Cardiac muscle cell (in vitro differentiated cells and primary cell): Measurements from ENCODE around the gene MCAM. TPM values are rescaled to one million over a fixed set of nuclear protein-coding genes. Genes with fewer than 3 reads are reported as not detected.
A peak's percentile ranks its signal among the peaks of the same experiment; 100 is the strongest.

ENCODE experiments used
- DNase-seq, 2 donors: peaks; one replicate each; pipeline versions ENCODE4 v3.0.0 to v3.0.0-alpha.2; 2010 to 2017; ENCODE audit warnings: low read depth in 1 of 2, low spot score in 1 of 2
- H3K27ac ChIP-seq: fragments of 200-600 bp; sonication (generic); 2 replicates; pipeline ENCODE4 v1.5.1; 2016
- H3K27me3 ChIP-seq: fragments of 200-600 bp; sonication (generic); 2 replicates; pipeline ENCODE4 v1.6.0; 2016; ENCODE audit warnings: control low read depth
- H3K36me3 ChIP-seq: fragments of 200-600 bp; sonication (generic); 2 replicates; pipeline ENCODE4 v1.5.1; 2016; ENCODE audit warnings: control low read depth
- H3K4me1 ChIP-seq: fragments of 200-600 bp; sonication (generic); 2 replicates; pipeline ENCODE4 v1.8.1; 2017; ENCODE audit warnings: low read depth, mild to moderate bottlenecking, mixed run types
- H3K4me3 ChIP-seq: fragments of 200-600 bp; sonication (generic); 2 replicates; pipeline ENCODE4 v1.5.1; 2016; ENCODE audit warnings: mild to moderate bottlenecking
- H3K9me3 ChIP-seq: fragments of 200-600 bp; sonication (generic); 2 replicates; pipeline ENCODE4 v1.5.1; 2017; ENCODE audit warnings: low read depth, mild to moderate bottlenecking, control low read depth
- polyA plus RNA-seq: library from polyadenylated mRNA; unstranded; fragments of >200 nt; fragmentation: Nextera tagmentation; extraction: Ambion mirVana; gene quantifications from 2 replicates; pipeline ENCODE4 v1.2.1, GENCODE V29; 2016
- total RNA-seq: library from RNA; depleted of rRNA; stranded (reverse); fragments of >200 nt; gene quantifications from 2 replicates; pipeline ENCODE4 v1.2.3, GENCODE V29; 2016
- TF ChIP-seq, protein P1 (sequence below): IDR thresholded peaks from 2 replicates; pipeline ENCODE4 v1.5.1; 2012; ENCODE audit warnings: low read depth, mild to moderate bottlenecking, low read length

The MCAM gene
- total and polyA plus RNA-seq, 2 experiments from 2014 or later = 13.8 to 49.3 TPM

- no peaks in the 10 kb centered on the region for H3K27me3 ChIP-seq
- no peak overlapping the region for H3K27ac ChIP-seq
- no peaks in the 10 kb centered on the region for H3K36me3 ChIP-seq
- H3K4me3 ChIP-seq = no peak overlapping the region
- no peaks in the 10 kb centered on the region for H3K9me3 ChIP-seq
- peaks cover 21% of the 10 kb centered on the region for H3K4me1 ChIP-seq
- no peak for DNase-seq
- TF ChIP-seq, protein P1, sequence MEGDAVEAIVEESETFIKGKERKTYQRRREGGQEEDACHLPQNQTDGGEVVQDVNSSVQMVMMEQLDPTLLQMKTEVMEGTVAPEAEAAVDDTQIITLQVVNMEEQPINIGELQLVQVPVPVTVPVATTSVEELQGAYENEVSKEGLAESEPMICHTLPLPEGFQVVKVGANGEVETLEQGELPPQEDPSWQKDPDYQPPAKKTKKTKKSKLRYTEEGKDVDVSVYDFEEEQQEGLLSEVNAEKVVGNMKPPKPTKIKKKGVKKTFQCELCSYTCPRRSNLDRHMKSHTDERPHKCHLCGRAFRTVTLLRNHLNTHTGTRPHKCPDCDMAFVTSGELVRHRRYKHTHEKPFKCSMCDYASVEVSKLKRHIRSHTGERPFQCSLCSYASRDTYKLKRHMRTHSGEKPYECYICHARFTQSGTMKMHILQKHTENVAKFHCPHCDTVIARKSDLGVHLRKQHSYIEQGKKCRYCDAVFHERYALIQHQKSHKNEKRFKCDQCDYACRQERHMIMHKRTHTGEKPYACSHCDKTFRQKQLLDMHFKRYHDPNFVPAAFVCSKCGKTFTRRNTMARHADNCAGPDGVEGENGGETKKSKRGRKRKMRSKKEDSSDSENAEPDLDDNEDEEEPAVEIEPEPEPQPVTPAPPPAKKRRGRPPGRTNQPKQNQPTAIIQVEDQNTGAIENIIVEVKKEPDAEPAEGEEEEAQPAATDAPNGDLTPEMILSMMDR = no peak
These were observed 50.2 kb downstream of the MCAM start for GRCh38 chr11:119266517-119267255.

GRCh38 chr11:119266063-119266462 is 50.9 kb downstream of the MCAM start:
- H3K27me3 ChIP-seq = no peaks in the 10 kb centered on the region
- DNase-seq = no peak
- peaks cover 25% of the 10 kb centered on the region for H3K4me1 ChIP-seq
- no peak overlapping the region for H3K4me3 ChIP-seq
- no peaks in the 10 kb centered on the region for H3K36me3 ChIP-seq
- no peaks in the 10 kb centered on the region for H3K9me3 ChIP-seq
- H3K27ac ChIP-seq = no peak overlapping the region
- TF ChIP-seq, protein P1 = no peak

DNA sequence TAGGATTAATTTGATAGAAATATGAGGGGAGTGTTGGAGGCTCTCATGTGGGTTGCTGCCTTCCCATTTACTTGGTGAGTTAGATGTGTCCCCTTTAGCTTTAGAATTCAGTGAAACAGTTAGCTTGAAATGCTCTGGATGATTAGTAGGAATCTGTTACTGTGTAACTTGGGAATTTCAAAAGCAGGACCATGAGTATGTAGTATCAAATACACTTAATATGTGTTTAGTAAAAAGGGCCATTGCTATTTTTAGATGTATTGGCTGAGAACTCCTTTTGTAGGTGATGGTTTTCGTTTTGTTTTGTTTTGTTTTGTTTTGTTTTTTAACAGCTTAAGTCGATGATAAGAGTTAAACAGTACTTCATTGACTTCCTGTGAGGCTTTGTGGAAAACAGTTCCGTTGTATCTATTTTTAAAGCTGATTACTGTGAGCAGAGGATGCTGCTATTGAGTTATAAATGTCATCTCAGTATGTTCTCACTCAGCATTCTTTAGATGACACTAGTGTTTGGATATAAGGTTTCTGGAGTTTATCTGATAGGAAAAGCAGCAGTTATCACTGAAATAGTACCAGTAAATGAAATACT is 53.5 kb downstream of the MCAM start:
- no peaks in the 10 kb centered on the region for H3K36me3 ChIP-seq
- TF ChIP-seq, protein P1 = no peak
- no peaks in the 10 kb centered on the region for H3K9me3 ChIP-seq
- no peaks in the 10 kb centered on the region for H3K27me3 ChIP-seq
- H3K27ac ChIP-seq = peak overlapping the region; percentile 3
- no peak overlapping the region for H3K4me3 ChIP-seq
- peaks cover 31% of the 10 kb centered on the region for H3K4me1 ChIP-seq
- DNase-seq = peak in 1 of 2 donors; percentile 20

DNA sequence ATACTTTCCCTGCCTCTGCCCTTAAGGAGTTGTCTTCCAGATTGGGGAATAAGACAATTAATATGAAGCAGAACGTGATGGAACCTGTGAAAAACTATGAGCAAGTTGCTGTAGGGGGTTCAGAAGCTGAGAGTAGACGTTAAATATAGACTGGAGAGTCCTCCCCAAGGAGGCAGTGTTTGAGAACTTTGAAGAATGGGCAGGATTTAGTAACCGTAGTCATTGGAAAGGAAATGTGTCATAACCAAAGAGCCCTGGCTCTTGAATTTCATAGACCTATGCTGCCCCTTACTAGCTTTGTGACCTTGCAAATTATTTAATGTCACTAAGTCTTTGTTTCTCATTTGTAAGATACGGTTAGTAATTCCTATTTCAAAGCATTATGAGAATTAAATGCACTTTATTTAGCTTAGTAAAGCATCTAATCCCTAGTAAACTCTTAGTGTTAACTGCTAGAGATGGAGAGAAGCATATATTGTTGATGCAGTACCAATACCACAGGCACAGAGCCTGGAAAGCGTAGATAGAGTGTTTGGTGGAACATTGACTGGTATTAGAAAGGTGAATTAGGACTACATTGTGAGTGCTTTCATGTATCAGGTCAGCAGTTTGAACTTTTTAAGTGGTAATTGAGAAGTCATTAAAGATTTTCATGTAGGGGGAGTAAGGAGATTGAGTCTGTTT is 54.1 kb downstream of the MCAM start:
- Histone ChIP-seq H3K4me3 (no peak overlapping the region), H3K27ac (peak overlapping the region; percentile 3), H3K36me3 (no peaks in the 10 kb centered on the region), H3K4me1 (peaks cover 31% of the 10 kb centered on the region), H3K9me3 (no peaks in the 10 kb centered on the region), H3K27me3 (no peaks in the 10 kb centered on the region)
- peak in 1 of 2 donors; percentile 35 for DNase-seq
- TF ChIP-seq, protein P1 = no peak

GRCh38 chr11:119258983-119259382 is 57.9 kb downstream of the MCAM start:
- Histone ChIP-seq H3K27ac (no peak overlapping the region), H3K9me3 (no peaks in the 10 kb centered on the region), H3K36me3 (no peaks in the 10 kb centered on the region), H3K4me3 (no peak overlapping the region), H3K27me3 (no peaks in the 10 kb centered on the region), H3K4me1 (peaks cover 31% of the 10 kb centered on the region)
- TF ChIP-seq, protein P1 = no peak
- DNase-seq = no peak

Other genes with a start within 250 kb of the MCAM start
- 22.1 and 34.1 TPM in 2 replicates for gene VPS11, start 249.3 kb downstream of the MCAM start, total RNA-seq
- 22.3 and 23.7 TPM in 2 replicates for gene VPS11, start 249.3 kb downstream of the MCAM start, polyA plus RNA-seq
- gene HMBS, start 232.2 kb downstream of the MCAM start, total RNA-seq = 9.6 and 17.2 TPM in 2 replicates
- gene HMBS, start 232.2 kb downstream of the MCAM start, polyA plus RNA-seq = 55.2 and 92.9 TPM in 2 replicates
- 31.4 and 36.0 TPM in 2 replicates for gene DPAGT1, start 215.3 kb downstream of the MCAM start, total RNA-seq
- gene DPAGT1, start 215.3 kb downstream of the MCAM start, polyA plus RNA-seq = 57.9 and 77.3 TPM in 2 replicates
- gene C2CD2L, start 209.8 kb downstream of the MCAM start, total RNA-seq = 16.4 and 20.8 TPM in 2 replicates
- 11.1 and 14.8 TPM in 2 replicates for gene C2CD2L, start 209.8 kb downstream of the MCAM start, polyA plus RNA-seq
- 21.6 and 28.2 TPM in 2 replicates for gene HINFP, start 195.6 kb downstream of the MCAM start, total RNA-seq
- 33.2 and 34.1 TPM in 2 replicates for gene HINFP, start 195.6 kb downstream of the MCAM start, polyA plus RNA-seq
- gene ABCG4, start 168.1 kb downstream of the MCAM start, total RNA-seq = 1.9 and 3.2 TPM in 2 replicates
- gene ABCG4, start 168.1 kb downstream of the MCAM start, polyA plus RNA-seq = 2.4 and 5.6 TPM in 2 replicates
- gene NLRX1, start 148.4 kb downstream of the MCAM start, total RNA-seq = 24.7 and 36.8 TPM in 2 replicates
- gene NLRX1, start 148.4 kb downstream of the MCAM start, polyA plus RNA-seq = 16.1 and 25.5 TPM in 2 replicates
- gene NHERF4, start 131.7 kb downstream of the MCAM start, total RNA-seq = 0.18 and 0.69 TPM in 2 replicates
- gene NHERF4, start 131.7 kb downstream of the MCAM start, polyA plus RNA-seq = 0.17 and 0.29 TPM in 2 replicates
- 10.3 and 18.3 TPM in 2 replicates for gene CBL, start 110.8 kb downstream of the MCAM start, total RNA-seq
- gene CBL, start 110.8 kb downstream of the MCAM start, polyA plus RNA-seq = 6.5 and 8.9 TPM in 2 replicates
- gene RNF26, start 17.4 kb upstream of the MCAM start, total RNA-seq = 7.3 and 18.6 TPM in 2 replicates
- gene RNF26, start 17.4 kb upstream of the MCAM start, polyA plus RNA-seq = 45.6 and 99.8 TPM in 2 replicates
- gene C1QTNF5, start 23.8 kb upstream of the MCAM start, total RNA-seq = 3.4 and 8.0 TPM in 2 replicates
- gene C1QTNF5, start 23.8 kb upstream of the MCAM start, polyA plus RNA-seq = 5.8 and 10.4 TPM in 2 replicates
- gene MFRP, start 29.6 kb upstream of the MCAM start, total RNA-seq = not detected in 2 replicates
- not detected in 2 replicates for gene MFRP, start 29.6 kb upstream of the MCAM start, polyA plus RNA-seq
- gene USP2, start 64.6 kb upstream of the MCAM start, total RNA-seq = 28.3 and 39.0 TPM in 2 replicates
- gene USP2, start 64.6 kb upstream of the MCAM start, polyA plus RNA-seq = 36.5 and 44.1 TPM in 2 replicates
- 2.1 and 6.3 TPM in 2 replicates for gene THY1, start 106.0 kb upstream of the MCAM start, total RNA-seq
- 6.8 and 7.5 TPM in 2 replicates for gene THY1, start 106.0 kb upstream of the MCAM start, polyA plus RNA-seq